HG02759 (cell line): ENCODE results near the gene NUDCD3.

Source experiments
- ATAC-seq: cut with Tn5 transposase; IDR thresholded peaks from one replicate; pipeline ENCODE4 v1.9.1; 2021; ENCODE audit warnings: mild to moderate bottlenecking, moderate library complexity; ENCODE audit not compliant: unreplicated experiment

The NUDCD3 gene

GRCh38 chr7:44372560-44373417, 117.7 kb downstream of the NUDCD3 start:
- ATAC-seq: no peak

GRCh38 chr7:44368885-44369284, 121.6 kb downstream of the NUDCD3 start:
- no peak for ATAC-seq

- ATAC-seq: no peak
Measured at GRCh38 chr7:44368455-44368854, 122.0 kb downstream of the NUDCD3 start.

- ATAC-seq: no peak
Measured at GRCh38 chr7:44367475-44368043, 122.9 kb downstream of the NUDCD3 start.

GRCh38 chr7:44366986-44367385, 123.5 kb downstream of the NUDCD3 start:
- ATAC-seq: no peak

GRCh38 chr7:44353668-44354067, 136.8 kb downstream of the NUDCD3 start:
- ATAC-seq: no peak

DNA sequence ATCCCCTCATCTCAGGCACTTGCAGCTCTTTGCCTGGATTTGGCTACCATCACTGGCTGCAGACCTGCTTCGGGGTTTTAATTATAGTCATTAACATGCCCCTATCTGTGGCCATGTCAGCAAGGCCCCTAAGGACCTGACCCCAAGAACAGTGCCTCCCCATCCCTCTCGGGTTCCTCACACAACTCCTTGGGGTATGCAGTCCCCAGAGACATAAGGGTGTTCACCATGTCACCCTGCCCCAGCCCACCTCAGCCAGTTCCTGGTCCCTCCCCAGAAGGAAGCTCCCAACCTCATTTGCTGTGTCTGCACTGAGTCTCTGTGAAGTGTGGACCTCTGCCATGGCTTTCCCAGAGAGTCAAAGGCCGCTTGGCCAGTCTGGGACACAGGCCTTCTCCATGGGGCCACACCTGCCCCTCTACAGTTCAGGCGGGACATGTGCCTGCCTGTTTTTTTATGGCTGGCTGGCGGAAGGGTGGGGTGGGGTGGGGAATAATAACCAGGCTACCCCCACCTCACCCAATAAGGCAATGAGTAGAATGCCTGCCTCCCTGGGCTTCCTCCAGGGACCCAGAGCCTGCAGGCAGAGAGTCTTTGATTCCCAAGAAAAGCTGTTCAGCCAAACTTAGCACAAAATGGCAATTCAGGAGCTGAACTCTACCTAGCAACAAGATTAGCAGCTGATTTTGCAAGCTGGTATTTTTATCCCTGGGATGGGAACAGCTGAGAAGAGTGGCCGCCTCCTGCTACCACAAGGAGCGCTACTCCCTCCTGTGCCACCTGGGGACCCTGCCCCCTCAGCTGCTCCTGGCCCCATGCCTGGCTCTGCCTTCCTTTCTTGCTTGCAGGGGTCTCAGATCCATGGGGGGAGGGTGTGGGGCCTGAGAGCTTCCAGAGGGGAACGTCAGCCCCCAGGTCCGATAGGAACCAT, 141.3 kb downstream of the NUDCD3 start:
- no peak for ATAC-seq

GRCh38 chr7:44348300-44348699, 142.2 kb downstream of the NUDCD3 start:
- ATAC-seq: no peak

GRCh38 chr7:44347546-44348114, 142.8 kb downstream of the NUDCD3 start:
- no peak for ATAC-seq

GRCh38 chr7:44346063-44346462, 144.4 kb downstream of the NUDCD3 start:
- ATAC-seq: no peak

DNA sequence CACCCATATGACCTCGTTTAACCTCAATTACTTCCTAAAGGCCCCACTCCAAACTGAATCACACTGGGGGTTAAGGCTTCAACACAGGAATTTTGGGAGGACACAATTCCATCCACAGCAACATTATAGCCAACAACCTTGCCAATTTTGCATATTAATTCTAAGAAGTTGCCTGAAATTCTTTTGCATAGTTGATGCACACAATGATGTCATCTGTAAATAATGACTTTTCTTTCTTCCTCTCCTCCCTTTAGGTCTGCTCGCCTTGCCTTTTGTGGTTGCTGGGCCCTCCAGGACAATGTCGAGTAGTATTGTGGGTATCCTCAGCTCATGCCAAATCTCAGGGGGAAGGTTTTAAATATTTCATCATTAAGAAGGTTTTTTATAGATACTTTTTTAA, 149.1 kb downstream of the NUDCD3 start:
- ATAC-seq: no peak

- no peak for ATAC-seq
Measured at GRCh38 chr7:44338600-44338999, 151.9 kb downstream of the NUDCD3 start.

DNA sequence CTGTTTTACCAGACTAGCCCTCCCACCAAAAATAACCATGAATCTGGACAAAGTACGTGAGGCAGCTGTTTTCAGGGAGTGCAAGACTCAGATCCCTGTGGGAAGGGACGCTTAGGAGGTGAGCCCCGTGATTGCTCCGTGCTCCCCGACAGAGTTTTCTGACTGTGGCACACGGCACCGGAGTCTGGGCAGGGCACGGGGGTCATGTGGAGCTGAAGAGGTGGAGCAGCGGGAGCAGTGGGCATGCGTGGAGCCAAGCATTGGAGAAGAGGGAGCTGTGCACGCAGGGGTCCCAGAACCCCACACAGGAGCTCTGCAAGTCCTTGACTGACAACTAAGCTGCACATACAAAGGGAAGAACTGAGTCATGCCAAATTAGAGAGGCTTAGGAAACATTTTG, 154.0 kb downstream of the NUDCD3 start:
- no peak for ATAC-seq

DNA sequence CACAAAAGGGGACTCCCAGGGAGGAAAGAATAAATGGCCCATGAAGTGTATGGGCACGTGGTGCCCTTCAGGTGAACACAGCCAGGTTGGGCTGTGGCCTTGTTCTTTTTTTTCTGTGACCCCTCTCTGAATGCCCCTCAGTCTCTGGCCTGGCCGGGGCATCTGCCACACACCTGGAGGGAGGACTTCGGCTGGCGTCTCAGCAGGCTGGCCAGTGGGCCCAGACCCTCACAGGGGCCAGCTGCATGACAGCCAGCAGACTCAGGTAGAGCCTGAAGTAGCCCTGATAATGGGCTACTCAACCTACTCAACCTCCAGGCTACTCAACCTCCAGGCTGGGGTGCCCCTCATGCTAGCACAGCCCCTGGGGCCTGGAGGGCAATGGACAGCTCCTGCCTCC, 155.3 kb downstream of the NUDCD3 start:
- ATAC-seq: no peak

DNA sequence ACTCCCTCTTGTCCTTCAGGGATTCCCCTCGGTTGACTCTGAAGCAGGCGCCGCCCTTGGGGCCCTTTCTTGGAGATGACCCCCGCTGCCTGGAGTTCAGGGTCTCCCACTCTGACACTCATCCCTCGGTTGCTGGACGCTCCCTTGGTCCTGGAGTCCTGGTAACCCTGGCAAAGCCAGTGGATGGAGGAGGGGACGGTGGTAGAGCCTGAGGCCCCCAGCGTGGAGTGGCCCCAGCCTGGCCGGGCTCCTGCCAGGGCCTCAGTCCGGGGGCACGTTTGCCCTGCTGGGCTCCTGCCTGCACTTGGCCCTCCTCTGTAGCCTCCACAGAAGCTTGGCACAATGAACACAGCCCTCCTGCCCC, 155.7 kb downstream of the NUDCD3 start:
- ATAC-seq: no peak

GRCh38 chr7:44333911-44334733, 156.3 kb downstream of the NUDCD3 start:
- no peak for ATAC-seq

- no peak for ATAC-seq
Measured at GRCh38 chr7:44331682-44332081, 158.8 kb downstream of the NUDCD3 start.

GRCh38 chr7:44330331-44330730, 160.1 kb downstream of the NUDCD3 start:
- ATAC-seq: no peak

- ATAC-seq: no peak
Measured at GRCh38 chr7:44329888-44330287, 160.6 kb downstream of the NUDCD3 start.
